Retinal pigment epithelial cell (primary cell): ENCODE data around the gene NBPF3.
A peak's percentile ranks its signal among the peaks of the same experiment; 100 is the strongest.
"Not testable (repeated sequence)": the region's sequence is repeated elsewhere in the genome, so short reads cannot be mapped to it uniquely, and the experiment has no call there.

ENCODE experiments used
- DNase-seq: peaks from one replicate; pipeline ENCODE4 v3.0.0-alpha.2; 2010; ENCODE audit warnings: low read depth
- H3K4me3 ChIP-seq: 2 replicates; pipeline ENCODE4 v1.5.1; 2011; ENCODE audit warnings: mild to moderate bottlenecking, low read length, control low read depth, moderate library complexity
- CTCF ChIP-seq: conservative IDR thresholded peaks from 2 replicates; pipeline ENCODE4 v1.5.1; 2011; ENCODE audit warnings: low read depth, low read length, control low read depth, inconsistent platforms

NBPF3 gene

DNA sequence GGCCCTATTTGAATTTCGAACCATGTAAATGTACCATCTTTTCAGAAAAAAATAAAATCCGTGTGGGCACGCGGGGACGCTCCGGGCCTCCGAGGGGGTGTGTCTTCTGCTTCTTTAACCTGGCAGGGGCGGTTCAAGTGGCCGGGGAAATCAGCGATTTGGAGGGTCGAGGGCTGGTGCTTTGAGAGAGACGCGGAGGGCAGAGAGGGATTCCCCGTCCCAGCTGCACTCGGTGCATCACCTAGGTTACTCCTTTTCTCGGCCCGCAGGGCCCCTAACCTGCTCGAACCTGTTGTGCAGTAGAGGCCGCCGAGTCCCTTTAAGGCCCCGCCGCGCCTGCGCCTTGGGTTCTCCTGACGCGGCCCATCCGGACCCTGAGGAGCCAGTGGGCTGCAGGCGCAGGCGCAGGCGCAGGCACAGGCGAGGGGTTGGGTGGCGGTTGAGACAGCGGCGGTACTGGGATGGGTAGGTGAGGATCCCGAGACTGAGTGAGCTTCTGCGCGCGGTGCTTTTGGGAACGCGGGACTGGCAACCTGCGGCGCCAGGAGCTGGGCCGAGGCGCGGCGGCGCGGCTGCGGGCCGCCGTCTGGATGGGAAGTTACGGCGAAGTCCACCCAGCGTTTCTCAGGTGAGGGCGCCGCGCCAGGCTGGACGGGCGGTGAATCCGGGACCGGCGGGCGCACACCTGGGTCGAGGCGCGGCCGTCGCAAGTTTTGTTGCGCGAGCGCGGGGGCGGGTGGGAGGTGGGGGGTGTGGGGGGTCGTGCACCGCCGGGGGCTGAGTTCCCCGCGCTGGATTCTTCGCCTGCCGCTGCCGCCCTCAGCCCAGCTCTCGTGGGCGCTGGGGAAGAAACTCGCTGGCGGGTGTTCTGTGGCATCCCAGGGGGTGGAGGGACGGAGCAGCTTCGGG, at the start of gene NBPF3:
Gene NBPF3 (plus strand): TSS at position 417 of the 909 bp plus-strand sequence. CDS start 4,950 bp downstream, outside the sequence.
- DNase-seq = peak; percentile 38
- TF ChIP-seq CTCF = no peak
- peak within 1 kb of the TSS; percentile 69 for H3K4me3 ChIP-seq

- H3K4me3 ChIP-seq = no peak overlapping the region
- DNase-seq = no peak
- no peak for TF ChIP-seq CTCF
Measured at GRCh38 chr1:21391497-21391896, 48.4 kb upstream of the NBPF3 start.

- H3K4me3 ChIP-seq = no peak overlapping the region
- DNase-seq = no peak
- no peak for TF ChIP-seq CTCF
Measured at GRCh38 chr1:21392587-21393263, 47.2 kb upstream of the NBPF3 start.

DNA sequence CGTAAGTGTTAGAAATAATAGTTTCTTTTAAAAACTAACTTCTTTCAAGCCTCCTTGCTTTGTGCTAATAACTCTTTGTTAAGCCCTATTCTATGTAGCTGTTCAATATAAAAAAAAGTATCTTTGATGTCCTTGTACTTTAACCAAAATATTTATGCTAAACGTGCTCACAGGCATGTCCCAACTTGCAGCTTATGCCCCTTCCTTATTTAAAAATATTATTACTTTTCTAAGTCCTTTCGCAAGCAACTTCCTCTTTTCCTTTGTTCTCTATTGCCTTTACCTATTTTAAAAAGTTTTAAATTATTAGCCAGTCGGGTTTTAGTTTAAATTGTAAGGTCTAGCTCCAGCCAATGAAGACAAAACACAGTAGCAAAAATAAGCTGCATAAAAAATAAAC, 43.4 kb upstream of the NBPF3 start:
- no peak for TF ChIP-seq CTCF
- H3K4me3 ChIP-seq = no peak overlapping the region
- no peak for DNase-seq

GRCh38 chr1:21397813-21398188, 42.1 kb upstream of the NBPF3 start:
- no peak overlapping the region for H3K4me3 ChIP-seq
- no peak for DNase-seq

DNA sequence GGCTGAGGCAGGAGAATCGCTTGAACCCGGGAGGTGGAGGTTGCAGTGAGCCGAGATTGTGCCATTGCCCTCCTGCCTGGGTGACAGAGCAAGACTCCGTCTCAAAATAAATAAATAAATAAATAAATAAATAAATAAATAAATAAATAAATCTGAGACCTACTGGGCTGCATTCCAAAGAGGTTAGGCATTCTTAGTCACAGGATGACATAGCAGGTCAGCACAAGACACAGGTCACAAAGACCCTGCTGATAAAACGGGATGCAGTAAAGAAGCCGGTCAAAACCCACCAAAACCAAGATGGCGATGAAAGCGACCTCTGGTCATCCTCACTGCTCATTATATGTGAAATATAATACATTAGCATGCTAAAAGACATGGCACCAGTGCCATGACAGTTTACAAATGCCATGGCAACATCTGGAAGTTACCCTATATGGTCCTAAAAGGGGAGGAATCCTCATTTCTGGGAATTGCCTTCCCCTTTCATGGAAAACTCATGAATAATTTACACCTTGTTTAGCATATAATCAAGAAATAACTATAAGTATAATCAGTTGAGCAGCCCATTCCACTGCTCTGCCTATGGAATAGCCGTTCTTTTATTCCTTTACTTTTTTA, 38.1 kb upstream of the NBPF3 start:
- DNase-seq, H3K4me3 ChIP-seq: not testable (repeated sequence)

More at GRCh38 chr1:21397813-21398188, 42.1 kb upstream of the NBPF3 start:
- TF ChIP-seq CTCF = no peak

- no peak for TF ChIP-seq CTCF
- DNase-seq = no peak
- H3K4me3 ChIP-seq = no peak overlapping the region
Measured at GRCh38 chr1:21406659-21407058, 33.3 kb upstream of the NBPF3 start.

DNA sequence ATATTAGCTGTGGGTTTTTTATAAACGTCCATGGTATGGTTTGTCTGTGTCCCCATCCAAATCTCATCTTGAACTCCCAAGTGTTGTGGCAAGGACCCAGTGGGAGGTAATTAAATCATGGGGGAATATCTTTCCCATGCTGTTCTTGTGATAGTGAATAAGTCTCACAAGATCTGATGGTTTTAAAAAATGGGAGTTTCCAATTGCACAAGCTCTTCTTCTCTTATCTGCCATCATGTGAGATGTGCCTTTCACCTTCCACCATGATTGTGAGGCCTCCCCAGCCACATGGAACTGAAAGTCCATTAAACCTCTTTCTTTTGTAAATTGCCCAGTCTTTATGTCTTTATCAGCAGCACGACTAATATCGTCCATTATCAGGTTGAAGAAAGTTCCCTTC, 30.0 kb upstream of the NBPF3 start:
- DNase-seq, H3K4me3 ChIP-seq: not testable (repeated sequence)
